ENCODE data around the gene RAPGEF6. TPM values are rescaled to one million over a fixed set of nuclear protein-coding genes. Genes with fewer than 3 reads are reported as not detected.
A peak's percentile ranks its signal among the peaks of the same experiment; 100 is the strongest.
"Not testable (repeated sequence)": the region's sequence is repeated elsewhere in the genome, so short reads cannot be mapped to it uniquely, and the experiment has no call there.

The RAPGEF6 gene
- total RNA-seq, 2 donors from 2014 or later = 18.4 to 18.8 TPM

GRCh38 chr5:131644370-131644769, 9.3 kb upstream of the RAPGEF6 start:
- no peak for ATAC-seq
- DNase-seq = no peak
- intact Hi-C loops (cut with DNase I, micrococcal nuclease) = no loop called here

DNA sequence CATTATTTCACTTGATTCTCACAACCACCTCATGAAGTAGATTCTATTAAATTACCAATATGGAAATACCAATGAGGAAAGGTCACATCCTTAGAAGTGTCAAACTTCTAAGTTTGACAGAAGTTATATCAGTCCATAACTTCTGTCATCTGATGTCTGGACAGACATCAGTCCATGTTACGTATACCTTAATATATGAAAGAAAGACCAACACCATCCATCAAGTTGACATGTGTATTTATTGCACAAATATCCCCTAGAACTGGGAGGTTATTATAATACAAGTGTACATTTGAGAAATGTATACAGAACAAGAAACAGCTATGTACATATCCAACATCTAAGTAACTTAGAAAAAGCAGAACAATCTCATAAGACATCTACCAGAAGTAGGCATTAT, 6.5 kb upstream of the RAPGEF6 start:
- no peak for DNase-seq
- no peak for ATAC-seq
- intact Hi-C loops (cut with DNase I, micrococcal nuclease) = no loop called here

DNA sequence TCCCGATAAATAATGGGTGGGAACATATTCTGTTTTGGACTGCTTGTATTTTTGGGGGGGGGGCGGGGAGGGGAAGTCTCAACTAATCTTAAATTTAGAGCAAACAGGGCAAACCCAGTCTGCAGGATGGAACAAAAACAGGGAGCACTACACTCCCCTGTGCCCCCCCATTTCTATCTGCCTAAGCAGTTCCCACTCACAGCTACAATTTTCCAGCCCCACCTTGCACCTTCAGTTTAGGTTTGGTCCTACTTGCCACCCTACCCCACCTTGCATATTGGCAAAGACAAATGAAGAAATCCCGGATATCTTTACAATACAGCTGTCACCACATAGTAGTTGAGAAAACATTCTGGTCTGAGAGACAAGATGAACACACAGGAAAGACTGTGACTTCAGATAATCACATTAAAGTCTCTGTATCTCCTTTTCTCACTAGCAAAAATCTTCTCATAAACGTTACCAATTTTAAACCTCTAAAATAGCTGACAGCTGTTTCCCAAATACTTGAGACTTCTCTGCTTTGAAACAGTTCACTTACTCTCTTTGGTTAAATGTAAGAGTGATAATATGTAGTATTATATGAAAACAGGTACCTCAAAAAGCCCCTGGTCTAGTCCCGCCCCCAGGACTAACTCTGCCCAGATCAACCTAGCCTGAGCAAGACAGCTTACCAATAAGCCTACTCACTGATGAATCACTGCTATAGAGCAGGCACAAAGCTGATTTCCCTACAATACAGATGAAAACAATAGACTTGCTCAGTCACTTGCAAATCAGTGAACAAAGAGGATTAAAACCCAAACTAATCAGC, 5.2 kb upstream of the RAPGEF6 start:
- intact Hi-C loops (cut with DNase I, micrococcal nuclease) = no loop called here
- DNase-seq (no peak), ATAC-seq (no peak)

DNA sequence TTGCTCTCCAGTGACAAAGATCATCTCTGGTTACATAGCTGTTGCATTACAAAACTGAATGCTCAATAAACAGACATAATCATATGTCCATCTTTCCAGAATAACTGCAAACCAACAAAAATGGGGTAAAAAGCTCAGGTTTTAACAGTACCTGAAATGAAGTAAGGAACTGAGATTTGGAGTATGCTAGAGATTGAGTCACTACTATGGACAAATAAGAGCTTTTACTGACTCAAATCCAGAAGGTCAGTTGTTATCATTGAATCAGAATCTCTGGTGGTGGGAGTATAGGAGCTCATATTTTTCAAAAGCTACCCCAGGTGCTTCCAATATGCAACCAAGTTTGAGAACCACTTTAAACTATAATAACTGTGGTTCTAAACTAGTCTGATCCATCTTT, 4.1 kb upstream of the RAPGEF6 start:
- intact Hi-C loops (cut with DNase I, micrococcal nuclease) = no loop called here
- no peak for ATAC-seq
- DNase-seq = no peak

DNA sequence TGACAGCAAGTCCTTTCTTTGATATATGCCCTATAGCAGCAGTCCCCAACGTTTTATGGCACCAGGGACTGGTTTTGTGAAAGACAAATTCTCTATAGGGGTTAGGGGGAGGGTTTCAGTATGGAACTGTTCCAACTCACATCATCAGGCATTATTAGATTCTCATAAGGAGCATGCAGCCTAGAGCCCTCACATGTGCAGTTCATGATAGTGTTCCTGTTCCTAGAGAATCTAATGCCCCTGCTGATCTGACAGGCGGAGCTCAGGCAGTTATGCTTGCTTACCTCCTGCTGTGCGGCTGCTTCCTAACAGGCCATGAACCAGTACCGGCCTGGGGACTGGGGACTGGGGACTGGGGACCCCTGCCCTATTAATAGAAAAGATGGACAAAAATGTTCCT, 2.7 kb upstream of the RAPGEF6 start:
- DNase-seq (no peak), ATAC-seq (no peak)
- intact Hi-C loops (cut with DNase I, micrococcal nuclease) = no loop called here

GRCh38 chr5:131635684-131636572, 899 bp upstream of the RAPGEF6 start:
- no peak for DNase-seq
- ATAC-seq = peak; percentile 2
- intact Hi-C loops (cut with DNase I, micrococcal nuclease) = no loop called here

GRCh38 chr5:131634666-131634995, 398 bp downstream of the RAPGEF6 start:
- peak in 1 of 2 donors; percentile 72 for DNase-seq
- peak; percentile 42 for ATAC-seq
- intact Hi-C loops (cut with DNase I, micrococcal nuclease) = no loop called here

DNA sequence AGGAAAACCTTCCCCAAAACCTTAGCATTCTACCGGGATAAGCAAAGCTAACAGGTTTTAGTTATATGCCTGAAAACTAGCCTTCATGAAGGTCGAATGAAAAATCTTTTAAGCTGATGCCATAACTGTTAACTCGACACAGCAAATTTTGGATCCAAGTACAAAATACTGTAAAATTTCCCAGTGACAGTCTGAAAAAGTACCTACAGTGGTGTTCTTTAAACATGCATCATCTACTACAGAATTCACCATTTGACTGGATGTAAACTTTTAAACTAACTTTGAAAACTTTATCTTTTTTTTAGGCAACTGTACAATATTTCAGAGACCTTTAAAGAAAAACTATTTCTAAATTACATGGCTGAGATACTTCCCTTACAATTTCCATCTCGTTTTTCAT, 791 bp downstream of the RAPGEF6 start:
- intact Hi-C loops (cut with DNase I, micrococcal nuclease) = no loop called here
- ATAC-seq (no peak), DNase-seq (no peak)

DNA sequence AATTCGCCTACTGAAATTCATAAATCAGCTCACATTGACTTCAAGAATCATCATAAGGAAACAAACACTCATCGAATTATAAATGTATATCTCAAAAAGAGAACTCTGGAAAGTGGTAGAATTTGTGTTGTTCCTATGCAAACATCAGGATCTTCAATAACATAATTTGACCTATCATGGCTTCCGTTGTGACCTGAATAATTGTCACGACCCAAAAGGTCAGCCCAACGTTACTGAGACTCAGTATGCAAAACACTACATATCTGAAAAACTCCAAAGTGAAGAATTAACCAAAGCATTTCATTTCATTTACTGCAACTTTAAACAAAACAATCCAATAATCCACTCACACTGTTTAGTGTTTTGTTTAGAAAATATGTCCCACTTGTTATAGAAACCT, 1.2 kb downstream of the RAPGEF6 start:
- ATAC-seq (no peak), DNase-seq (no peak)
- intact Hi-C loops (cut with DNase I, micrococcal nuclease) = no loop called here

- intact Hi-C loops (cut with DNase I, micrococcal nuclease) = no loop called here
- no peak for DNase-seq
- no peak for ATAC-seq
These were observed 4.1 kb downstream of the RAPGEF6 start for GRCh38 chr5:131630963-131631350.

GRCh38 chr5:131630208-131630962, 4.6 kb downstream of the RAPGEF6 start:
- intact Hi-C loops (cut with DNase I, micrococcal nuclease) = no loop called here
- ATAC-seq (peak; percentile 53), DNase-seq (no peak)

DNA sequence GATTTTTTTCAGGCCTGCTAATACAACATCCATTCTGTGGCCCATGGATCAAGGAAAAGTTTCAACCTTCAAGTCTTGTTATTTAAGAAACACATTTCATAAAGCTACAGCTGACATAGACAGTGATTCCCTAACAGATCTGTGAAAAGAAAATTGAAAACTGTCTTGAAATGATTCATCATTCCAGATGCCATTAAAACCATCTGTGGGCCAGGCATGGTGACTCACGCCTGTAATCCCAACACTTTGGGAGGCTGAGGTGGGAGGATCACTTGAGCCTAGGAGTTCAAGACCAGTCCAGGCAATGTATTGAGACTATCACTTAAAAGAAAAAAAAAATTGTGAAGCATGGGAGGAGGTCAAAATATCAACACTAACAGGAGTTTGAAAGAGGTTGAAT, 6.0 kb downstream of the RAPGEF6 start:
- DNase-seq (no peak), ATAC-seq (peak; percentile 23)
- intact Hi-C loops (cut with DNase I, micrococcal nuclease) = no loop called here

DNA sequence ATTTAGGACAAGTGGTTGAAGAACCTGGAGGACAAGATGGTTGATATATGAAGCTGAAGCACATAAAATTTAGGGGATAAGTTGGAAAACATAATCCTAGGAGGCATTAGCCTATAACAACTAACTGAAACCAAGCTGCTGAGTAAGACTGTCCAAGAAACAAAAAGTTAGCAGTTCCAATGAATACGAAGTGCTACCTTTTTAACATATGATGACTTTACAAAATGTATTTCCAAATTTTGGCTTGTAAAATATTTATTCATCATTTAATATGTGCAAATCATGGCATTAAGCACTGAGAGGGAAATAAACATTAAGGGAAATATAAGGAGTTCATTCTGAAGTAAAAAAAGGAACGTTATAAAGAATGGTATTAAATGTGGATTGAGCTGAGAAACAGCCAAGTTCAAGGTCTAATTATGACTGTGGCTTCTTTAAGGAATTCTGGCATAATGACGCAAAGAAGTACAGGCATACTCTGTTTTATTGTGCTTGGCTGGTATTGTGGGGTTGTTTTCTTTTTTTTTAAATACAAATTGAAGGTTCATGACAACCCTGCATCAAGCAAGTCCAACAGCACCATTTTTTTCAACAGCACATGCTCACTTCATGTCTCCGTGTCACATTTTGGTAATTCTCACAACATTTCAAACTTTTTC, 7.7 kb downstream of the RAPGEF6 start:
- ATAC-seq (peak; percentile 8), DNase-seq (no peak)
- intact Hi-C loops (cut with DNase I, micrococcal nuclease) = no loop called here

DNA sequence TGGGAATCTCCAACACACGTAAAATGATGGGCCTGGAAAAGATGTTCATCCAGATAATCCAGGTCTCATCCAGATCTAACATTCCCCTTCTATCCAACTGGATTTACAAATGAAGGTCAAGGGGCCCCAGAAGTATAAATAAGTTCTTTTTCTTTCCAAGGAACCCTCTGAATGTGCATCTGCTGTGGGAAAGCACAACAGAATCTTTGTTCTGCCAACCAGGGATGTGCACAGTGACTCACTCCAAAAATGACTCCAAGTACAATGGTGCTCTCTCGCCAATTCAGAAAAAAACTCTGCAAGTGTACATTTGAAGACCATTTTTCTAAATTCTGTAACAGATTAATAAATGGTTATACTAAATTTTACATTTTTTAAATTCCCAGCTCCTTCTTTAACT, 12.4 kb downstream of the RAPGEF6 start:
- no peak for DNase-seq
- intact Hi-C loops (cut with DNase I, micrococcal nuclease) = no loop called here
- ATAC-seq = no peak

GRCh38 chr5:131621164-131621563, 13.9 kb downstream of the RAPGEF6 start:
- ATAC-seq; intact Hi-C loops (cut with DNase I, micrococcal nuclease); DNase-seq: not testable (repeated sequence)

GRCh38 chr5:131619102-131619501, 15.9 kb downstream of the RAPGEF6 start:
- DNase-seq (no peak), ATAC-seq (no peak)
- intact Hi-C loops (cut with DNase I, micrococcal nuclease) = no loop called here

GRCh38 chr5:131617140-131617822, 17.7 kb downstream of the RAPGEF6 start:
- DNase-seq = no peak
- no peak for ATAC-seq
- intact Hi-C loops (cut with DNase I, micrococcal nuclease) = no loop called here

GRCh38 chr5:131615957-131616356, 19.1 kb downstream of the RAPGEF6 start:
- no peak for DNase-seq
- intact Hi-C loops (cut with DNase I, micrococcal nuclease) = no loop called here
- ATAC-seq = no peak

- ATAC-seq (no peak), DNase-seq (no peak)
- intact Hi-C loops (cut with DNase I, micrococcal nuclease) = no loop called here
These were observed 21.6 kb downstream of the RAPGEF6 start for GRCh38 chr5:131613423-131613822.
